ENCODE data around the gene TTC16. TPM values are rescaled to one million over a fixed set of nuclear protein-coding genes. Genes with fewer than 3 reads are reported as not detected.

Gene TTC16
- total RNA-seq, 3 donors from 2014 or later, result under 0.01 to 0.59 (median 0.16) TPM

GRCh38 chr9:127714951-127715469 is 869 bp upstream of the TTC16 start:
- Histone ChIP-seq H3K4me1 (peaks cover 3 to 5% of the 10 kb centered on the region in 2 donors), H3K9me3 (no peaks in the 10 kb centered on the region), H3K4me3 (peak overlapping the region; percentile 73 to 88 (median 75)), H3K27ac (peak overlapping the region; percentile 86 to 87), H3K27me3 (no peaks in the 10 kb centered on the region), H3K36me3 (no peaks in the 10 kb centered on the region)
- TF ChIP-seq, protein P1, sequence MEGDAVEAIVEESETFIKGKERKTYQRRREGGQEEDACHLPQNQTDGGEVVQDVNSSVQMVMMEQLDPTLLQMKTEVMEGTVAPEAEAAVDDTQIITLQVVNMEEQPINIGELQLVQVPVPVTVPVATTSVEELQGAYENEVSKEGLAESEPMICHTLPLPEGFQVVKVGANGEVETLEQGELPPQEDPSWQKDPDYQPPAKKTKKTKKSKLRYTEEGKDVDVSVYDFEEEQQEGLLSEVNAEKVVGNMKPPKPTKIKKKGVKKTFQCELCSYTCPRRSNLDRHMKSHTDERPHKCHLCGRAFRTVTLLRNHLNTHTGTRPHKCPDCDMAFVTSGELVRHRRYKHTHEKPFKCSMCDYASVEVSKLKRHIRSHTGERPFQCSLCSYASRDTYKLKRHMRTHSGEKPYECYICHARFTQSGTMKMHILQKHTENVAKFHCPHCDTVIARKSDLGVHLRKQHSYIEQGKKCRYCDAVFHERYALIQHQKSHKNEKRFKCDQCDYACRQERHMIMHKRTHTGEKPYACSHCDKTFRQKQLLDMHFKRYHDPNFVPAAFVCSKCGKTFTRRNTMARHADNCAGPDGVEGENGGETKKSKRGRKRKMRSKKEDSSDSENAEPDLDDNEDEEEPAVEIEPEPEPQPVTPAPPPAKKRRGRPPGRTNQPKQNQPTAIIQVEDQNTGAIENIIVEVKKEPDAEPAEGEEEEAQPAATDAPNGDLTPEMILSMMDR (IDR thresholded peaks at IDR 0.05), result no peak
- TF ChIP-seq POLR2A (IDR thresholded peaks at IDR 0.05) (no peak), POLR2AphosphoS5 (IDR thresholded peaks at IDR 0.05) (no peak)
- no peak for DNase-seq (ENCODE audit: low spot score in 2 of 2)
- intact Hi-C loops (cut with DNase I; ENCODE audit: low total_unique reads), result loop anchor here (1.0 kb wide), 1 partner anchor 110 kb away; no protein-coding TSS in a partner anchor

GRCh38 chr9:127716412-127716811 is 533 bp downstream of the TTC16 start:
- no peaks in the 10 kb centered on the region for H3K36me3 ChIP-seq
- no peaks in the 10 kb centered on the region for H3K27me3 ChIP-seq
- no peak for DNase-seq (ENCODE audit: low spot score in 2 of 2)
- H3K4me3 ChIP-seq, result peak overlapping the region; percentile 73 to 88 (median 75)
- intact Hi-C loops (cut with DNase I; ENCODE audit: low total_unique reads), result no loop called here
- peak overlapping the region; percentile 86 to 87 for H3K27ac ChIP-seq
- no peaks in the 10 kb centered on the region for H3K9me3 ChIP-seq
- H3K4me1 ChIP-seq, result peaks cover 3 to 5% of the 10 kb centered on the region in 2 donors
- TF ChIP-seq, protein P1 (IDR thresholded peaks at IDR 0.05), result no peak
- TF ChIP-seq POLR2AphosphoS5 (IDR thresholded peaks at IDR 0.05) (no peak), POLR2A (IDR thresholded peaks at IDR 0.05) (no peak)

DNA sequence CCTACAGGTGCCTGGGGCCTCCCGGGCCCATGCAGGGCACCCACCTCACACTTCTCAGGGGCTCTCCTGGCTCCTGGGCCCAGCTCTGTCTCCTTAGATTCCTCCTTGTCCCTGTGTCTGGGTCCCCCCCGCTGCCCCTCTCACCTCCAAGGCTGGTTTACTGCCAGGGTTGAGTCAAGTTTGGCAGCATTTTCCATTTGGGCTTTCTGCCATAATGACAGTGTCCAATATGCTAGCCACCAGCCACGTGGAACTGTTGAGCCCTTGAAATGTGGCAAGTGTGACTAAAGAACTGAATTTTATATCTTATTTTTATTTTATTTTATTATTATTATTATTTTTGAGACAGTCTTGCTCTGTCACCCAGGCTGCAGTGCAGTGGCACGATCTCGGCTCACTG is 1.9 kb downstream of the TTC16 start:
- Histone ChIP-seq H3K9me3 (no peaks in the 10 kb centered on the region), H3K4me3 (no peak overlapping the region), H3K27me3 (no peaks in the 10 kb centered on the region), H3K27ac (no peak overlapping the region), H3K36me3 (no peaks in the 10 kb centered on the region), H3K4me1 (peaks cover 3 to 5% of the 10 kb centered on the region in 2 donors)
- no peak for TF ChIP-seq POLR2AphosphoS5 (IDR thresholded peaks at IDR 0.05)
- no peak for TF ChIP-seq POLR2A (IDR thresholded peaks at IDR 0.05)
- TF ChIP-seq, protein P1 (IDR thresholded peaks at IDR 0.05), result no peak
- intact Hi-C loops (cut with DNase I; ENCODE audit: low total_unique reads), result loop anchor here (1.0 kb wide), 1 partner anchor 30 kb away; no protein-coding TSS in a partner anchor
- no peak for DNase-seq (ENCODE audit: low spot score in 2 of 2)

- no peaks in the 10 kb centered on the region for H3K9me3 ChIP-seq
- no peak overlapping the region for H3K27ac ChIP-seq
- no peaks in the 10 kb centered on the region for H3K27me3 ChIP-seq
- no peak for DNase-seq (ENCODE audit: low spot score in 2 of 2)
- H3K4me3 ChIP-seq, result no peak overlapping the region
- no peaks in the 10 kb centered on the region for H3K36me3 ChIP-seq
- TF ChIP-seq POLR2AphosphoS5 (IDR thresholded peaks at IDR 0.05) (no peak), POLR2A (IDR thresholded peaks at IDR 0.05) (no peak)
- TF ChIP-seq, protein P1 (IDR thresholded peaks at IDR 0.05), result no peak
- H3K4me1 ChIP-seq, result peaks cover 0 to 3% of the 10 kb centered on the region in 2 donors
- intact Hi-C loops (cut with DNase I; ENCODE audit: low total_unique reads), result no loop called here
These were observed 4.4 kb downstream of the TTC16 start for GRCh38 chr9:127720031-127720864.

DNA sequence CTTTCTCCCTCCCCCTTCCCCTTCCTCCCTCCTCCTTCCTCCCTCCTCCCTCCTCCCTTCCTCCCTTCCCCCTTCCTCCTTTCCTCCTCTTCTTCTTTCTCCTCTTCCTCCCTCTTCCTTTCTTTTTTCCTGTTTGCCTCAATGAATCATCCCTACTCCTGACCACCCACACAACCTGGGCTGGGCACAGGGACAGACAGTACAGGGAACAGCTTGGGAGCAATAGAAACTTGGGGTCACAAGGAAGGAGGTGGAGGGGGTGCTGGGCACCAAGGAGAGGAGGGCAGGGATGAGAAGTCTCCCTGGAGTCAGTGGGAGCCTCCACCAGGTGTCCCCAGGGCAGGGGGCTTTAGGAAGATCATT is 5.0 kb downstream of the TTC16 start:
- H3K4me1 ChIP-seq, result peaks cover 0 to 3% of the 10 kb centered on the region in 2 donors
- no peak for DNase-seq (ENCODE audit: low spot score in 2 of 2)
- H3K36me3 ChIP-seq, result no peaks in the 10 kb centered on the region
- no peak overlapping the region for H3K4me3 ChIP-seq
- H3K27me3 ChIP-seq, result no peaks in the 10 kb centered on the region
- H3K27ac ChIP-seq, result no peak overlapping the region
- intact Hi-C loops (cut with DNase I; ENCODE audit: low total_unique reads), result no loop called here
- TF ChIP-seq POLR2A (IDR thresholded peaks at IDR 0.05) (no peak), POLR2AphosphoS5 (IDR thresholded peaks at IDR 0.05) (no peak)
- TF ChIP-seq, protein P1 (IDR thresholded peaks at IDR 0.05), result no peak
- H3K9me3 ChIP-seq, result no peaks in the 10 kb centered on the region
